HG02571 (cell line): Measurements from ENCODE around the gene TH.

Source experiments
- ATAC-seq: cut with Tn5 transposase; IDR thresholded peaks from one replicate; pipeline ENCODE4 v1.9.1; 2021; ENCODE audit warnings: mild to moderate bottlenecking, moderate library complexity; ENCODE audit not compliant: unreplicated experiment

TH gene

GRCh38 chr11:2209370-2209801 is 37.8 kb upstream of the TH start:
- ATAC-seq = no peak

GRCh38 chr11:2208691-2209369 is 37.2 kb upstream of the TH start:
- ATAC-seq = no peak

GRCh38 chr11:2207773-2208621 is 36.4 kb upstream of the TH start:
- no peak for ATAC-seq

GRCh38 chr11:2207212-2207611 is 35.6 kb upstream of the TH start:
- ATAC-seq = no peak

- no peak for ATAC-seq
Observed at GRCh38 chr11:2205981-2206690, 34.5 kb upstream of the TH start.

- no peak for ATAC-seq
Observed at GRCh38 chr11:2205214-2205720, 33.7 kb upstream of the TH start.

GRCh38 chr11:2204361-2205213 is 33.0 kb upstream of the TH start:
- ATAC-seq = no peak

- no peak for ATAC-seq
Observed at GRCh38 chr11:2203440-2204259, 32.0 kb upstream of the TH start.

- no peak for ATAC-seq
Observed at GRCh38 chr11:2202900-2203439, 31.4 kb upstream of the TH start.

GRCh38 chr11:2202071-2202899 is 30.7 kb upstream of the TH start:
- ATAC-seq = no peak

GRCh38 chr11:2201542-2201941 is 29.9 kb upstream of the TH start:
- no peak for ATAC-seq

GRCh38 chr11:2200957-2201519 is 29.4 kb upstream of the TH start:
- ATAC-seq = no peak

GRCh38 chr11:2200536-2200935 is 28.9 kb upstream of the TH start:
- no peak for ATAC-seq

GRCh38 chr11:2199466-2200341 is 28.1 kb upstream of the TH start:
- ATAC-seq = no peak

GRCh38 chr11:2198621-2199365 is 27.2 kb upstream of the TH start:
- ATAC-seq = no peak

GRCh38 chr11:2197771-2198520 is 26.3 kb upstream of the TH start:
- ATAC-seq = no peak
